ENCODE data around the gene IGSF9B.

The IGSF9B gene

GRCh38 chr11:133940034-133940433, 16.7 kb downstream of the IGSF9B start:
- TF ChIP-seq, protein P1, sequence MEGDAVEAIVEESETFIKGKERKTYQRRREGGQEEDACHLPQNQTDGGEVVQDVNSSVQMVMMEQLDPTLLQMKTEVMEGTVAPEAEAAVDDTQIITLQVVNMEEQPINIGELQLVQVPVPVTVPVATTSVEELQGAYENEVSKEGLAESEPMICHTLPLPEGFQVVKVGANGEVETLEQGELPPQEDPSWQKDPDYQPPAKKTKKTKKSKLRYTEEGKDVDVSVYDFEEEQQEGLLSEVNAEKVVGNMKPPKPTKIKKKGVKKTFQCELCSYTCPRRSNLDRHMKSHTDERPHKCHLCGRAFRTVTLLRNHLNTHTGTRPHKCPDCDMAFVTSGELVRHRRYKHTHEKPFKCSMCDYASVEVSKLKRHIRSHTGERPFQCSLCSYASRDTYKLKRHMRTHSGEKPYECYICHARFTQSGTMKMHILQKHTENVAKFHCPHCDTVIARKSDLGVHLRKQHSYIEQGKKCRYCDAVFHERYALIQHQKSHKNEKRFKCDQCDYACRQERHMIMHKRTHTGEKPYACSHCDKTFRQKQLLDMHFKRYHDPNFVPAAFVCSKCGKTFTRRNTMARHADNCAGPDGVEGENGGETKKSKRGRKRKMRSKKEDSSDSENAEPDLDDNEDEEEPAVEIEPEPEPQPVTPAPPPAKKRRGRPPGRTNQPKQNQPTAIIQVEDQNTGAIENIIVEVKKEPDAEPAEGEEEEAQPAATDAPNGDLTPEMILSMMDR (IDR thresholded peaks at IDR 0.05; ENCODE audit: control insufficient read depth, extremely low read depth, insufficient read depth) = no peak
- no peak overlapping the region for H3K4me3 ChIP-seq (ENCODE audit: low read depth, low read length)
- no peak for DNase-seq (ENCODE audit: low read depth)

GRCh38 chr11:133939558-133939957, 17.2 kb downstream of the IGSF9B start:
- no peak overlapping the region for H3K4me3 ChIP-seq (ENCODE audit: low read depth, low read length)
- DNase-seq (ENCODE audit: low read depth) = no peak
- TF ChIP-seq, protein P1 (IDR thresholded peaks at IDR 0.05; ENCODE audit: control insufficient read depth, extremely low read depth, insufficient read depth) = no peak

GRCh38 chr11:133938166-133938565, 18.6 kb downstream of the IGSF9B start:
- TF ChIP-seq, protein P1 (IDR thresholded peaks at IDR 0.05; ENCODE audit: control insufficient read depth, extremely low read depth, insufficient read depth) = no peak
- no peak overlapping the region for H3K4me3 ChIP-seq (ENCODE audit: low read depth, low read length)
- no peak for DNase-seq (ENCODE audit: low read depth)

DNA sequence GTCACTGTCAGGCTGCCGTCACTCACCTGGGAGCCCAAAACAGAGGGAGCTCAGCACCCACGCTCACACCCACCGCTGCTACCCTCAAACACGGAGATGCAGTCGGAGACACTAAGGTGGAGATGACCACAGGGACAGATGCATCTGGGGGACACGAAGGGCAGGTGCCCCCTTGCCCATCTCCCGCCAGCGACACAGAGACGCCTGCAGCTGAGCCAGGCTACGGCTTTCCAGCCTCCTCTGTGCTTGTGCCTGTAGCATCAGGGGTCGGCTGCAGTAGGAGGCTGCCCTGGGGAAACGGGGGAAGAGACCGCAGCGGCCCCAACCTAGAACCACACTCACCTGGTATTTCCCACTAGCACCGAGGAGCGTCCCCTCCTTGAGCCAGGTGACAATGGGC, 19.3 kb downstream of the IGSF9B start:
- no peak for DNase-seq (ENCODE audit: low read depth)
- no peak overlapping the region for H3K4me3 ChIP-seq (ENCODE audit: low read depth, low read length)

GRCh38 chr11:133937015-133937414, 19.8 kb downstream of the IGSF9B start:
- TF ChIP-seq, protein P1 (IDR thresholded peaks at IDR 0.05; ENCODE audit: control insufficient read depth, extremely low read depth, insufficient read depth) = no peak
- DNase-seq (ENCODE audit: low read depth) = no peak
- H3K4me3 ChIP-seq (ENCODE audit: low read depth, low read length) = no peak overlapping the region

More for the DNA sequence above, 19.3 kb downstream of the IGSF9B start:
- TF ChIP-seq, protein P1 (IDR thresholded peaks at IDR 0.05; ENCODE audit: control insufficient read depth, extremely low read depth, insufficient read depth) = no peak

GRCh38 chr11:133936592-133936991, 20.2 kb downstream of the IGSF9B start:
- no peak for DNase-seq (ENCODE audit: low read depth)
- TF ChIP-seq, protein P1 (IDR thresholded peaks at IDR 0.05; ENCODE audit: control insufficient read depth, extremely low read depth, insufficient read depth) = no peak
- H3K4me3 ChIP-seq (ENCODE audit: low read depth, low read length) = no peak overlapping the region

DNA sequence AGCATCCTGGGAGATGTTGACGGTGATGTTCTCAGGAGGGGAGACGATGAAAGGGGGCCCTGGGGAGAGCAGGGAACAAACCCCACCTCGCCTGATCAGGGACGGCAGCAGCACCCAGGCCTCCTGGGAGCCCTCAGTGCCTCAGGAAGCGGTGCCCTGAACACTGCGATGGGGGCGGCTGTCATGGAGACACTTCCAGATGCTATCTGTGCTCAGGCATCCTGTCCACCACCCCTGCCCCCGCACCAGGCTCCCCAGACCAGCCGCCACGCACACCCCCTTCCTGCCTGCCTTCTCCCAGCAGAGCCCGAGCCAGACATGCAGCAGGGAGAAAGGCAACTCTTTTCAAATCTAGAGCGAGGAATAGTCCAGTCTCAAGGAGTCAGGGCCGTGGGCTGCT, 20.6 kb downstream of the IGSF9B start:
- DNase-seq (ENCODE audit: low read depth) = no peak

More for the DNA sequence above, 20.6 kb downstream of the IGSF9B start:
- TF ChIP-seq, protein P1 (IDR thresholded peaks at IDR 0.05; ENCODE audit: control insufficient read depth, extremely low read depth, insufficient read depth) = no peak
- H3K4me3 ChIP-seq (ENCODE audit: low read depth, low read length) = no peak overlapping the region
